Ectodermal cell (in vitro differentiated cells): Measurements from ENCODE around the gene GSKIP.

ENCODE experiments used
- H3K27ac ChIP-seq: 2 replicates; pipeline ENCODE4 v1.7.0; 2013; ENCODE audit warnings: mild to moderate bottlenecking, low read depth, low read length; ENCODE audit not compliant: insufficient read depth, poor library complexity, severe bottlenecking
- H3K27me3 ChIP-seq: 2 replicates; pipeline ENCODE4 v1.7.0; 2013; ENCODE audit warnings: mild to moderate bottlenecking, low read length; ENCODE audit not compliant: insufficient read depth, control insufficient read depth, poor library complexity, severe bottlenecking
- H3K36me3 ChIP-seq: one replicate; pipeline ENCODE4 v1.7.0; 2013; ENCODE audit warnings: low read length; ENCODE audit not compliant: control insufficient read depth, insufficient read depth
- H3K4me1 ChIP-seq: one replicate; pipeline ENCODE4 v1.7.0; 2013; ENCODE audit warnings: low read length; ENCODE audit not compliant: control insufficient read depth, insufficient read depth
- H3K4me3 ChIP-seq: 2 replicates; pipeline ENCODE4 v1.7.0; 2013; ENCODE audit warnings: low read depth, low read length, control low read depth; ENCODE audit not compliant: insufficient read depth
- H3K9me3 ChIP-seq: 2 replicates; pipeline ENCODE4 v1.7.0; 2013; ENCODE audit warnings: mild to moderate bottlenecking, low read length, moderate library complexity; ENCODE audit not compliant: control insufficient read depth
- WGBS, 2 experiments: methylation state at CpG; one replicate each; pipeline ENCODE4 v1.1.7; 2013; ENCODE audit warnings: missing lambda C conversion rate in 2 of 2; 5-methylcytosine and 5-hydroxymethylcytosine counted together

GSKIP gene

DNA sequence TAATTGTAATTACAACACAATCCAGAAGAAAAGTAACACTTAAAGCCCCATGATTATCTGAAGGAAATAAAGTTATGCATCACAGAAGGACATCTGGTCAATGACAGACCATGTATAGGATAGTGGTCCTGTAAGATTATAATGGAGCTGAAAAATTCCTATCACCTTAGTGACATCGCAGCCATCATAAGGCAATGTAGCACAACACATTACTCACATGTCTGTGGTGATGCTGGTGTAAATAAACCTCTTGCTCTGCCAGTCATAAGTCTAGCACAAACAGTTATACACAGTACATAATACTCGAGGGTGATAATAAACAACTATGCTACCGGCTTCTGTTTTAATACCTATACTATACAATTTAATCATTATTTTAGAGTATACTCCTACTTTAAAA lies 11.3 kb upstream of the GSKIP start:
- H3K27ac ChIP-seq = no peak overlapping the region
- H3K36me3 ChIP-seq = no peaks in the 10 kb centered on the region
- no peaks in the 10 kb centered on the region for H3K9me3 ChIP-seq
- no peak overlapping the region for H3K4me3 ChIP-seq
- H3K4me1 ChIP-seq = no peaks in the 10 kb centered on the region
- H3K27me3 ChIP-seq = no peaks in the 10 kb centered on the region
- 96 to 100% methylated on average over 2 of the region's 3 CpGs for WGBS, 2 experiments

DNA sequence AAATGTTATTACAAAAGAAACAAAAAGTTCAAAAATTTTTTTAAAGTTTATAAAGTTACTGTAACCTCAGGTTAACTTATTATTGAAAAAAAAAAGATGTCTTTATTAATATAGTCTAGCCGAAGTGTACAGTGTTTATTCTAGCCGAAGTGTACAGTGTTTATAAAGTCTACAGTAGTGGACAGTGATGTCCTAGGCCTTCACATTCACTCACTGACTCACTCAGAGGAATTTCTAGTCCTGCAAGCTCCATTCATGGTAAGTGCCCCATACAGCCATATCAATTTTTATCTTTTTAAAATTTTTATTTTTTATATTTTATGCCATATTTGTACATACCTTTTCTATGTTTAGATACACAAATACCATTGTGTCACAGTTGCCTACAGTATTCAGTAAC lies 10.6 kb upstream of the GSKIP start:
- 69 to 100% methylated on average over 2 of the region's 2 CpGs for WGBS, 2 experiments
- Histone ChIP-seq H3K27ac (no peak overlapping the region), H3K36me3 (no peaks in the 10 kb centered on the region), H3K27me3 (no peaks in the 10 kb centered on the region), H3K4me3 (no peak overlapping the region), H3K4me1 (no peaks in the 10 kb centered on the region), H3K9me3 (no peaks in the 10 kb centered on the region)

DNA sequence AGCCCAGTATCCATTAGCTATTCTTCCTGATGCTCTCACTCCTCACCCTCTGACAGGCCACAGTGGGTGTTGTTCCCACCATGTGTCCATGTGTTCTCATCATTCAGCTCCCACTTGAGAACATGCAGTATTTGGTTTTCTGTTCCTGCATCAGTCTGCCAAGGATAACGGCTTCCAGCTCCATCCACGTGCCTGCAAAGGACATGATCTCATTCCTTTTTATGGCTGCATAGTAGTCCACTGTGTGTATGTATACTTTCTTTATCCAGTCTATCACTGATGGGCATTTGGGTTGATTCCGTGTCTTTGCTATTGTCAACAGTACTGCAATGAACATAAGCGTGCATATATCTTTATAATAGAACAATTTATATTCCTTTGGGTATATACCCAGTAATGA lies 9.1 kb upstream of the GSKIP start:
- no peaks in the 10 kb centered on the region for H3K4me1 ChIP-seq
- no peak overlapping the region for H3K4me3 ChIP-seq
- H3K9me3 ChIP-seq = no peaks in the 10 kb centered on the region
- no peak overlapping the region for H3K27ac ChIP-seq
- no peaks in the 10 kb centered on the region for H3K27me3 ChIP-seq
- WGBS, 2 experiments = 93 to 97% methylated on average over 2 to 4 of the region's 4 CpGs
- no peaks in the 10 kb centered on the region for H3K36me3 ChIP-seq

GRCh38 chr14:96357216-96357615 lies 6.1 kb upstream of the GSKIP start:
- H3K4me3 ChIP-seq = no peak overlapping the region
- no peaks in the 10 kb centered on the region for H3K27me3 ChIP-seq
- WGBS, 2 experiments = 90 to 93% methylated on average over 3 of the region's 3 CpGs
- no peaks in the 10 kb centered on the region for H3K9me3 ChIP-seq
- no peak overlapping the region for H3K27ac ChIP-seq
- H3K36me3 ChIP-seq = no peaks in the 10 kb centered on the region
- H3K4me1 ChIP-seq = peaks cover 5% of the 10 kb centered on the region

DNA sequence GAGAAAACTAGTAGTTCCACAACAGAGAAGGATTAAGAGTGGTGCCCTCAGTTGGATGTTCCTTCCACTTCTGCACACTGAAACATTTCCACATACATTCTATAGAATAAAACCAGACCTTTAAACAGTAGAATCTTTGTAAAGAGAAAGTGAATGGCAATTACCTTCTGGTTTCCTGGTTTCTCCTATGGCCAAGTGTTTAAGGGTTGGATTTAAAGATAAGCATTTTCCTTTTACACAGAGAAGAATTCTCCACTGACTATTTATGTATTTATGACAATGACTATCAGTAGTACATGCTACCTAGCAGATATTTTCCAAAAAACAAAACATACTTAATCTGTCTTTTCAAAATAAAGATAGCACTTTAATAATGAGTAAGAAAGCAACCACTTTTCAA lies 3.4 kb upstream of the GSKIP start:
- H3K4me1 ChIP-seq = peaks cover 10% of the 10 kb centered on the region
- H3K27me3 ChIP-seq = no peaks in the 10 kb centered on the region
- no peak overlapping the region for H3K4me3 ChIP-seq
- no peaks in the 10 kb centered on the region for H3K36me3 ChIP-seq
- no peaks in the 10 kb centered on the region for H3K9me3 ChIP-seq
- no peak overlapping the region for H3K27ac ChIP-seq

GRCh38 chr14:96362071-96362964 lies 1.0 kb upstream of the GSKIP start:
- Histone ChIP-seq H3K36me3 (no peaks in the 10 kb centered on the region), H3K4me1 (peaks cover 10% of the 10 kb centered on the region), H3K27ac (peak overlapping the region; percentile 83), H3K27me3 (no peaks in the 10 kb centered on the region), H3K9me3 (no peaks in the 10 kb centered on the region), H3K4me3 (peak overlapping the region; percentile 89)
- 4 to 5% methylated on average over 27 of the region's 27 CpGs for WGBS, 2 experiments

GRCh38 chr14:96363751-96364336 lies 518 bp downstream of the GSKIP start:
- Histone ChIP-seq H3K27me3 (no peaks in the 10 kb centered on the region), H3K36me3 (no peaks in the 10 kb centered on the region), H3K9me3 (no peaks in the 10 kb centered on the region), H3K4me1 (peaks cover 10% of the 10 kb centered on the region), H3K27ac (peak overlapping the region; percentile 44), H3K4me3 (peak overlapping the region; percentile 89)
- WGBS, 2 experiments = 1% methylated on average over 38 of the region's 38 CpGs

GRCh38 chr14:96364962-96365361 lies 1.6 kb downstream of the GSKIP start:
- no peaks in the 10 kb centered on the region for H3K9me3 ChIP-seq
- H3K4me1 ChIP-seq = peaks cover 10% of the 10 kb centered on the region
- WGBS, 2 experiments = 84 to 97% methylated on average over 1 of the region's 1 CpG
- no peaks in the 10 kb centered on the region for H3K36me3 ChIP-seq
- H3K27ac ChIP-seq = no peak overlapping the region
- H3K4me3 ChIP-seq = no peak overlapping the region
- H3K27me3 ChIP-seq = no peaks in the 10 kb centered on the region

DNA sequence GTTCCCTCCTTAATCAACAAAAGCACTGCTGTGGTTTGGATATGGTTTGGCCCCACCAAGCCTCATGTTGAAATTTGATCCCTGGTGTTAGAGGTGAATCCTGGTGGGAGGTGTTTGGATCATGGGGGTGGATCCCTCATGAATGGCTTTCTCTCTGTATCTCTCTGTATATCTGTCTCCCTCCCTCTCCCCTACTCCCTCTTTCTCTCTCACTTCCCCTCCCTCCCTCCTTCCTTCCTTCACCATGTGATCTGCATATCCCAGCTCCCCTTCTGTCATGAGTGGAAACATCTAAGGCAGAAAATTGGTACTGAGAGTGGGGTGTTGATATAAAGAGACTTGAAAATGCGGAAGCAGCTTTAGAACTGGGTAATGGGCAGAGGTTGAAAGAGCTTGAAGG lies 5.2 kb downstream of the GSKIP start:
- H3K27me3 ChIP-seq = no peaks in the 10 kb centered on the region
- H3K4me3 ChIP-seq = no peak overlapping the region
- no peaks in the 10 kb centered on the region for H3K36me3 ChIP-seq
- WGBS, 2 experiments = 97% methylated on average over 1 of the region's 1 CpG
- peaks cover 5% of the 10 kb centered on the region for H3K4me1 ChIP-seq
- no peaks in the 10 kb centered on the region for H3K9me3 ChIP-seq
- H3K27ac ChIP-seq = no peak overlapping the region

- Histone ChIP-seq H3K4me3 (no peak overlapping the region), H3K4me1 (no peaks in the 10 kb centered on the region), H3K27ac (no peak overlapping the region), H3K36me3 (no peaks in the 10 kb centered on the region), H3K9me3 (no peaks in the 10 kb centered on the region), H3K27me3 (no peaks in the 10 kb centered on the region)
- 91 to 94% methylated on average over 5 of the region's 5 CpGs for WGBS, 2 experiments
These were observed 7.2 kb downstream of the GSKIP start for GRCh38 chr14:96370528-96370927.
